Measurements from ENCODE around the gene SEMA4D.

SEMA4D gene

DNA sequence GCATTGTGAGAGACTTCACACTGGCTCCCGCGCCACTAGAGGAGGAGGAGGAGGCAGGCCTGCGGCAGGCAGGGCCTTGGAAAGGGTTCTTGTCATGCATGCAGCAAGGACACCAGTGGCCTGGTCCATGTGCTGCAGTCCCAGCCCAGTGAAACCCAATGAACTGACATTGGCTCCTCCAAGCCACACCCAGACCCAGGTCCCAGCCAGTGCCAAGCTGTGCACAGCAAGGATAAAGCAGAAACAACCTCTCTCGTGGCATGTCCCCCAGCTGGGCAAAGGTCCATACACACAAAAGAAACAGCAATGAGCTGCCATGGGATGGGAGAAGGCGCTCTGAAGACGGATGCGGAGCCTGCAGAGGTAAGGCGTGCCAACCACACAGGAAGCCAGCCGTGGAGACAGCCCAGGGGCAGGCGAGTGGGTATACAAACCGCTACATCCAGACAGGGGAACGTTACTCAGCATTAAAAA lies 89.2 kb downstream of the SEMA4D start:
- DNase-seq: no peak

DNA sequence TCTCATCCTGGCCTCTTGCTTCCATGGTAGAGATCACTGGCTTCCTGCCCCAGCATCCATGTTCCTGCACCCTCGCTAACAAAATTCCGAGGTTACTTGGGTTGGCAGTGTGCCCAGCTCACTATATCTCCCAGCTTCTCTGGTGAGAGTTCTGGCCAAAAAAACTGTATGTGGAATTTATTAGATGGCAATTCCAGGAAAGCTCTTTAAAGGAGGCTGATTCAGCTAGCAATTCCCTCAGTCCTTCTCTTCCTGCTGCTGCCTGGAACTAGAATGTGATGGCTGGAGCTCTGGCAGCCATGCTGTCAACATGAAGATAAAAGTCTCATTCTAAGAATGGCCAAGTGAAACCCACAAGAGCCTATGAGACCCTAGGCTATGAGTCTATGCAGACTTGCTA lies 90.8 kb downstream of the SEMA4D start:
- no peak for DNase-seq

DNA sequence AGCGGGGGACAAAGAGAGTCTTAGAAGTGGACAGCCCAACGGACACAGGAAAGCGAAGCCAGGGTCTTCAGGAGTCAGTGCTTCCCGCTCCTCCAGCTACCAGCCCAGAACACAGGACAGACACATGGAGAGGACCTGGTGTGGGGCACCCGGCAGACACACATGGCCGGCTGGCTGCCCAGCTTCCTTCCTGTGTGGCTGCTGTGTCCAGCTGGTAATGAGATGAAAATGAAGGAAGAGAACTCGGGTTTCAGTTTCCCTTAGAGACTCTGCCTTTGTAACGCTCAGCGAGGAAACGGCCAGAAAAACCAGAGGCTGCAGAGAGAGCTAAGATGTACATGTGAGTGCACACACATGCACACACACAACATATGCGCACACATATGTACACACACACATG lies 92.1 kb downstream of the SEMA4D start:
- DNase-seq: no peak

GRCh38 chr9:89404074-89404473 lies 93.8 kb downstream of the SEMA4D start:
- DNase-seq: no peak

- DNase-seq: no peak
Measured at GRCh38 chr9:89402695-89403427, 95.1 kb downstream of the SEMA4D start.

DNA sequence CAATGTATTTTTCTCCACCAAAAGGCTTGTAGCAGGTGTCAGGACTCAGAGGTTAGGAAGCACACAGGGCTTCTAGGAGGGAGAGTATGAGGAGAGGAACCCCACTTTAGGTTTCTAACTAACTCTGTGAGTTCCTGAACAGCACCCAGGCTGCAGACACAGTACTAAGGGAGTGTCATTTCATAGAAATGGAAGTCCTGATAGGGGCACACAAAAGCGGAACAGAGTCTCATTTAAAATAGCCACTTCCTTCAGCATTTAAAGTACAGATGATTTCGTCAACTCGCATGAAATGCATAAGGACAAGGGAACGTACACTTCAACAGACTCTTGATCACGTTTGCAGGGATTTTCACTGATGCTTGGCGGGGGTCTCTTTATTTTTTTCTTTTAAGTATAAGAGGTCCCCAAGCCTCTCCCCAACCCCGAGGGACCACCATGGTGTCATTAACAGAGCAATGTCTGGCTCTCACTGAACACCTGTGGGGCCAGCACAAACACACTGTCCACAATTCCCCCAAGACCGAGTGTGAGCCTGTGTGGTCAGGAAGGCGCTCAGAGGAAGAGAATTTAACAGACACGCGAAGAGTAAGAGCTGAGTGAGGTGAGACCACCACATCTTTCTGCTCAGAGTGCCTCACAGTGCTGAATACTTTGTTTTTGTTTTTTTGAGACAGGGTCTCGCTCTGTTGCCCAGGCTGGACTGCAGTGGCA lies 97.4 kb downstream of the SEMA4D start:
- no peak for DNase-seq

- no peak for DNase-seq
Measured at GRCh38 chr9:89398621-89399020, 99.3 kb downstream of the SEMA4D start.

DNA sequence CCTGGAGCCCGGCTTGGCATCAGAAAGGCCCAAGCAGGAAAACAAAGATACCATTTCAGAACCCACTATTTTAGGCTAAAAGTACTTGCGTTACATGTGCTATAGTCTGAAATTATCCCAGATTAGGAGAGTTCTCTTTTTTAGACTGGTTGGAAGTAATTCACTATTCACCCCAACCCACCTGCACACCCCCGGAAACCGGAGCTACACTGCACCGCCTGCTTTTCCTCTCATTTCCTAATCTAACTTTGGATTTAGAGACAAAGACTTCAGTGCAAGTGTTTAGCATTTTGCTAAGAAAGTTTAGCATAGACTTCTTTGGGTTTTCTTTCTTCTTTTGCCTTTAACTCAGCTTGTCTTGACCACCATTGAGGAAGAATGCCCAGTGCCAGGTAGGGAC lies 100.4 kb downstream of the SEMA4D start:
- DNase-seq: no peak

- no peak for DNase-seq
Measured at GRCh38 chr9:89395931-89396710, 101.8 kb downstream of the SEMA4D start.

- DNase-seq: no peak
Measured at GRCh38 chr9:89394412-89394811, 103.5 kb downstream of the SEMA4D start.

DNA sequence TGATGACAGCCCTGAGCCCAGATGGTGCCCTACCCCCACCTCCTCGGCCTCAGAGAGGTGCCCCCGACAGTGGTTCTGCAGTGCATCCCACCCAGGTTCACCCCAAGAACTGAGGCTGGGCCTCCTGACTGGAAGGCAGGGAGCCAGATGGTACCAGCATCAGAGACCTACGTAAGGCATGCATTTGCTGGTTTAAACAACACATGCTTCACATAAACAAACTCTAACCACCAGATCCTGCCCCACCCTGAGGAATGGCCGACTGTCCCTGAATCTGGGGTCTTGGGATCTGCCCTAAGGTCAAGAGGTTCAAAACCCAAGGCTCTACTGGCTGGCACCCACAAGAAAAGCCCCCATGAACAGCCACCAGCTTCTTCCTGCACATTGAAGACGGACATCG lies 106.3 kb downstream of the SEMA4D start:
- DNase-seq: no peak

DNA sequence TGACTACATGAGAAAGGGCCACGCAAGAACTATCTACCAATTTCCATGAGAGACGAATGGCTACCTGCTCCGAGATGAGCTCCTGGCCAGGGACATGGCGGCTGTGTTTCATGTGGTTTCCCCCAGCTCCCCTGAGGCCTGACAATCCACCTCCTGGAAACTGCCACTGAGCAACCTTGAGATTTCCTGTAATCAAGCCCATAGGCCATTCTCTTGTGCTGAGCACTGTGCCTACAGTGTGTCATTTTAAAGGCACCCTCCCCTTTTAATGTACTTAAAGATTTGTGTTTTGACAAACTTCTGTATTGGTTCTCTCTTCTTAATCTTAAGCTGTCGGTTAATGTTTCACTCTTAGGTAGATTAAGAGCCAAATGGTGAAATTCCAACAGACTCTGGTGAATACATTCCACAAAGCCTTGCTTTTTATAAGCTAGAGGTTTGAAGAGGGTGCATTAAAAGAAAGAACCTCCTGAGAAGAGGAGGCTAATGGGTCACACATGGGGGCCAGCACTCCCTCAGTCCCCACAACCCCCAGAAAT lies 107.3 kb downstream of the SEMA4D start:
- no peak for DNase-seq

GRCh38 chr9:89390068-89390555 lies 107.8 kb downstream of the SEMA4D start:
- no peak for DNase-seq

GRCh38 chr9:89388868-89389177 lies 109.1 kb downstream of the SEMA4D start:
- no peak for DNase-seq

- no peak for DNase-seq
Measured at GRCh38 chr9:89388084-89388867, 109.6 kb downstream of the SEMA4D start.

- no peak for DNase-seq
Measured at GRCh38 chr9:89387197-89387849, 110.6 kb downstream of the SEMA4D start.

- DNase-seq: no peak
Measured at GRCh38 chr9:89386797-89387196, 111.1 kb downstream of the SEMA4D start.

DNA sequence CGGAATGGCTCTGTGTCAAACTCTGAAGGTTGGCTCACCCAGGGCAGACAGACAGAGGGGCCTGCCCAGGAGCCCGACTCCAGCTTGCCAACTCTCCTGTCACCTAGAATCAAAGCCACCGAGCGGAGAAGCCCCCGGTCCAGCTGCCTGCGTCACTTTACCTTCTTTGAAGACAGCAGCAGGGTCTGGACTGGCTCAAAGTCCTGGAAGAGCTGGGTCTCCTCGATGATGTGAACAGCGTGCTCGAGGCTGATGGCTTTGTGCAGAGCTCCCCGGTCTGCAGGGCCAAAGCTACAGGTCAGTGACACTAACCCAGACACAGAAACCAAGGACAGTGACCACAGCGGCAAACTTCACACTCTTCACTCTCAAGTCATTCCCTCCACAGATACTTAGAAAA lies 111.7 kb downstream of the SEMA4D start:
- no peak for DNase-seq

DNA sequence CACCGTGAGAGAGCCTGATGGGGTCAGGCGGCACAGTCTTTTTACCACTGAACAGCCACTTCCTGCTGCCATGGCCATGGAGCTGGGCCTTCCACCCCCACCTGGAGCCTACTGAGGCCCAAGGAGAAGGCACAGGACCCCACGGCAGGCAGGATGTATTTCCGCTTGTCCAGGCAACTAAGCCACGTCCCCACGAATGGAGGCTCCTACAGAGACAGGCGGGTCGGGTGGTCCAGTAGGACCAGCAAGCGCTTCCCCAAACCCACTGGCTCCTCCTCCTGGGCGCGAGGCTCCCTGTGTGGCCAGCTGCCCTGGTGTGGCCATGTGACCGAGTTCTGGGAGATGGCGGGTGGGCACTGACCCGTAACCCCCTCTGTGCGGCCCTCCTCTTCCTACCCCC lies 113.1 kb downstream of the SEMA4D start:
- no peak for DNase-seq

DNA sequence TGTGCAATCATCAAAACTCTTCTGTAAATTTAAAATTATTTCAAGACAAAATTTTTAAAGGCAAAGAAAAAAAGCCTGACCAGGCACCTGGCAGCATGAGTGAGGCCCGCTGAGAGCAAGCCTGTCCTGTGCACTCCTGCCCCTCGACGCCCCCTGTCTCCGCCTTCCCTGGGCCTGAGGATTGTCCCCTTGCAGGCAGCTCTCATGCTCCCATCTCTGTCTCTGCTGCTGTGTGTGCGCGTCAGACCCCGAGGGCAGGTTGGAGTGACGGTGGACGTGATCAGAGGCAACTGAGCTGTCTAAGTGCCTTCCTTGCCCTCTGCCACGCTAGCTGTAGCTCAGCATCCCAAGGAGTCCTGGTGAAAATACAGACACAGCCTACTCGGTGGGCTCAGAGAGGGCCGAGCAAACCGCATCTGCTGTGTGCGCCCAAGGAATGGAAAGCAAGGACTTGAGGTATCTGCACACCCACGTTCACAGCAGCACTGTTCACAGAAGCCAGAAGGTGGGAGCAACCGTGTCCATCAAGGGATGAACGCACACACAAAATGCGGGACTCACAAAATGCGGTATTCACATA lies 114.1 kb downstream of the SEMA4D start:
- DNase-seq: no peak

DNA sequence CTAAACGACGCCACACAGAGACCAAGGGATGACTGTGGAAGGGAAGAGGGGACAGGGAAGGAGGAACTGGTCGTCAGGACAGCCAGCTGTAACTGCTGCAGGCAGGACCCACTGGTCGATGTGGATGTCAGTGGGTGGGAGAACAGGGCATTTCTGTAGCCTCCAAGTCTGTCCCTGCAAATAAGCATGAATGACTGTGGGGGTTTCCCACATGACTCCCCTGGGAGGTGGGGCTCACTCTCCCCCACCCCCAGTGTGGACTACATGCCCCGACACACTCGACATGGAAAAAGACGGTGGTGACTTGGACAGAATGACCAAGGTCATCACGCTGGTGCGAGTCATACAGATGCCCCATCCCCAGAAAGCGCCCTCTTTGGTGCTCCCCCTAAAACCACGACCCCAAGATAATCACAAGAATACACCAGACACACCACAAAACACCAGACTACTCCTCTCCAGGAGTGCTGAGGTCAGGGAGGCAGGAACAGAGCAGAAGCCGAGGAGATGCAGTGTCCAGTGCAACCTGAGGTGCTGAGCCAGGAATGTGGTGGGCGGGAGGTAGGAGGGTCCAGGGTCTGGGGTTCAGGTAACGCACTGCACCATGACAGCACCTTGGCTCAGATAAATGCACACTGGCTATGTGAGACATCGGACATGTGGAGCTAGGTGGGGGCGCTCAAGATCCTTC lies 114.7 kb downstream of the SEMA4D start:
- DNase-seq: no peak

Data from NCI-H1694 treated with DMSO at 0.1 percent for 48 hours (cell line).